K562 (cell line): ENCODE data around the gene PMPCB. TPM values are rescaled to one million over a fixed set of nuclear protein-coding genes. Genes with fewer than 3 reads are reported as not detected.
A peak's percentile ranks its signal among the peaks of the same experiment; 100 is the strongest.

Experiments used
- ARNT ChIP-seq, 2 experiments: fragments of 450-650 bp; IDR thresholded peaks; 2 replicates each; pipeline ENCODE4 v1.6.1; 2016; ENCODE audit warnings: mild to moderate bottlenecking in 1 of 2
- BCLAF1 ChIP-seq, 2 experiments: fragments of 450-650 bp in 1 of 2; IDR thresholded peaks; 2 replicates each; pipeline ENCODE4 v1.6.1; 2011 to 2017; ENCODE audit warnings: low read depth in 2 of 2, antibody characterized with exemption in 1 of 2, borderline replicate concordance in 1 of 2, low read length in 1 of 2, mild to moderate bottlenecking in 1 of 2, mixed read lengths in 1 of 2; ENCODE audit not compliant: control insufficient read depth in 1 of 2
- CBX8 ChIP-seq: fragments of 200-600 bp; sonication (generic); IDR thresholded peaks from 2 replicates; pipeline ENCODE4 v1.6.1; 2012; ENCODE audit warnings: borderline replicate concordance, mixed run types, low read depth, mild to moderate bottlenecking, moderate library complexity, mixed read lengths, low read length, control low read depth, inconsistent platforms; ENCODE audit not compliant: poor library complexity, severe bottlenecking; ENCODE audit errors: extremely low read depth
- CREB1 ChIP-seq, 2 experiments: sonication (generic) in 1 of 2; formaldehyde crosslinking in 1 of 2; IDR thresholded peaks; 2 replicates each; pipeline versions ENCODE4 v1.6.1 to v1.8.0; 2012 to 2022; ENCODE audit warnings: inconsistent platforms in 1 of 2, mild to moderate bottlenecking in 1 of 2, missing genetic modification reagents in 1 of 2, moderate library complexity in 1 of 2
- ELF4 ChIP-seq: fragments of 450-650 bp; formaldehyde crosslinking; IDR thresholded peaks from 2 replicates; pipeline ENCODE4 v1.4.0; 2022; ENCODE audit warnings: missing genetic modification characterization
- GTF3C2 ChIP-seq: IDR thresholded peaks from 3 replicates; pipeline ENCODE4 v1.6.1; 2011; ENCODE audit warnings: borderline replicate concordance, mild to moderate bottlenecking, moderate library complexity; ENCODE audit not compliant: insufficient read length; ENCODE audit errors: extremely low read depth
- NR2C1 ChIP-seq, 2 experiments: fragments of 450-650 bp; IDR thresholded peaks; 2 replicates each; pipeline ENCODE4 v1.6.1; 2017; ENCODE audit warnings: mild to moderate bottlenecking in 2 of 2, antibody characterized with exemption in 1 of 2, inconsistent platforms in 1 of 2, missing compliant biosample characterization in 1 of 2, missing genetic modification characterization in 1 of 2
- POLR2AphosphoS5 ChIP-seq: IDR thresholded peaks from 2 replicates; pipeline ENCODE4 v1.6.1; 2011; ENCODE audit warnings: mild to moderate bottlenecking, low read depth, low read length, moderate library complexity; ENCODE audit not compliant: control insufficient read depth, insufficient read depth
- RERE ChIP-seq: sonication (generic); formaldehyde crosslinking; IDR thresholded peaks from 2 replicates; pipeline ENCODE4 v1.8.0; 2023; ENCODE audit warnings: missing genetic modification reagents, mild to moderate bottlenecking, borderline replicate concordance
- SRSF1 ChIP-seq: fragments of 200-400 bp; formaldehyde crosslinking; IDR thresholded peaks from 2 replicates; pipeline ENCODE4 v1.6.1; 2017; ENCODE audit warnings: mild to moderate bottlenecking, low read depth, low read length, moderate library complexity
- TAL1 ChIP-seq: fragments of 450-650 bp; IDR thresholded peaks from 2 replicates; pipeline ENCODE4 v1.6.1; 2016; ENCODE audit warnings: mild to moderate bottlenecking
- TEAD2 ChIP-seq: fragments of 450-650 bp; IDR thresholded peaks from 2 replicates; pipeline ENCODE4 v1.6.1; 2016; ENCODE audit warnings: missing genetic modification characterization, control low read depth, missing compliant biosample characterization
- ZNF23 ChIP-seq: fragments of 250-450 bp; sonication (Bioruptor Pico); IDR thresholded peaks from 2 replicates; pipeline ENCODE4 v1.4.0; 2020; ENCODE audit warnings: mild to moderate bottlenecking
- ZNF3 ChIP-seq: fragments of 250-450 bp; sonication (Bioruptor Pico); IDR thresholded peaks from 2 replicates; pipeline ENCODE4 v1.5.0; 2021; ENCODE audit warnings: mild to moderate bottlenecking, moderate library complexity
- polyA plus RNA-seq, 8 experiments: library from polyadenylated mRNA; depleted of rRNA in 4 of 8; stranded (reverse) in 5 of 8; unstranded in 3 of 8; fragments of >200 nt; fragmentation: Nextera tagmentation in 2 of 8; fragmentation: Illumina TruSeq in 1 of 8; extraction: Ambion mirVana in 2 of 8; extraction: Trizol in 1 of 8; gene quantifications; 2 replicates each; pipeline versions ENCODE4 v1.2.1 to v1.2.3, GENCODE V29; 2011 to 2014; ENCODE audit warnings: inconsistent platforms in 1 of 8, missing spikeins in 1 of 8
- total RNA-seq, 7 experiments: library from RNA; depleted of rRNA in 6 of 7; stranded (reverse); fragments of >200 nt in 6 of 7; fragmentation: Illumina TruSeq in 2 of 7; extraction: Trizol in 2 of 7; gene quantifications; 2 replicates each; pipeline versions ENCODE4 v1.2.1 to v1.2.3, GENCODE V29; 2011 to 2021; ENCODE audit warnings: low replicate concordance in 1 of 7

PMPCB gene
- total and polyA plus RNA-seq, 9 of the 15 experiments (the other 6 are each of a cell fraction or from before 2014, with no cell fraction given), result 61.2 to 209 (median 105) TPM

GRCh38 chr7:103344453-103345149 lies 47.4 kb downstream of the PMPCB start, which contains the start of gene DNAJC2 (continued):
- TF ChIP-seq BCLAF1 (IDR thresholded peaks at IDR 0.05; ENCODE audit: borderline replicate concordance in 1 of 2, control insufficient read depth in 1 of 2, low read depth in 2 of 2, low read length in 1 of 2), result peak in 1 of 2 experiments; percentile 96; a peak in 2 of 4 replicates
- no peak for TF ChIP-seq TAL1
- no peak for TF ChIP-seq TEAD2 (tag)
- no peak for TF ChIP-seq ZNF23 (CRISPR knock-in tag)
- TF ChIP-seq ELF4, result peak; percentile 95
- TF ChIP-seq RERE (CRISPR knock-in tag), result no peak
- no peak for TF ChIP-seq GTF3C2
- TF ChIP-seq CBX8, result no peak
- peak; percentile 96 for TF ChIP-seq POLR2AphosphoS5
- TF ChIP-seq SRSF1, result no peak
- no peak for TF ChIP-seq ZNF3
- TF ChIP-seq CREB1 (IDR thresholded peaks at IDR 0.05), result peak; percentile 85
- TF ChIP-seq CREB1 (CRISPR knock-in tag; IDR thresholded peaks at IDR 0.05), result peak; percentile 65; the same call in 1 of the 2 replicates
- TF ChIP-seq ARNT (IDR thresholded peaks at IDR 0.05), result peak; percentile 50 to 77; a peak in 2 of 4 replicates
- peak; percentile 93 for TF ChIP-seq NR2C1 (IDR thresholded peaks at IDR 0.05)
- TF ChIP-seq NR2C1 (tag; IDR thresholded peaks at IDR 0.05), result peak; percentile 95
